GM12878 (cell line): ENCODE results near the gene SMIM20. TPM values are rescaled to one million over a fixed set of nuclear protein-coding genes. Genes with fewer than 3 reads are reported as not detected.

Experiments used
- ATAC-seq: fragments of 200-7000 bp; cut with Tn5 transposase; 3 replicates; pipeline ENCODE4 v1.9.1; 2020; ENCODE audit warnings: mild to moderate bottlenecking, moderate library complexity
- BruUV-seq: library from RNA; stranded (reverse); fragments of 400-500 nt; replicated peaks from 2 replicates; lab custom pipeline; 2021; lab: Mats Ljungman, UMichigan
- CTCF ChIA-PET: fragments of 300-600 bp; sonication (Branson Sonifier 250); formaldehyde crosslinking; extraction: SDS; loops from one replicate; lab custom pipeline; 2021; ENCODE audit warnings: inconsistent platforms; lab: Yijun Ruan, JAX
- POLR2A ChIA-PET: fragments of 350-600 bp; formaldehyde crosslinking; extraction: SDS; loops from one replicate; lab custom pipeline; 2021; ENCODE audit warnings: inconsistent platforms; lab: Charles Lee
- RAD21 ChIA-PET: fragments of 300-600 bp; sonication (Branson Sonifier 250); formaldehyde crosslinking; loops from one replicate; lab custom pipeline; 2023; ENCODE audit warnings: antibody characterized with exemption; ENCODE audit not compliant: unreplicated experiment; lab: Charles Lee
- SMC1A ChIA-PET: fragments of 300-600 bp; sonication (Branson Sonifier 250); formaldehyde crosslinking; loops from one replicate; lab custom pipeline; 2023; ENCODE audit not compliant: unreplicated experiment, uncharacterized antibody; lab: Charles Lee
- DNase-seq: peaks from one replicate; pipeline ENCODE4 v3.0.0-alpha.2; 2011; ENCODE audit warnings: low read depth, low spot score
- FAIRE-seq: peaks from 3 replicates; lab custom pipeline; 2011; peaks lifted over from hg19 to GRCh38; lab: Jason Lieb, UNC
- H2AFZ ChIP-seq: 2 replicates; pipeline ENCODE4 v1.6.0; 2011; ENCODE audit warnings: low read depth, low read length, control low read depth; ENCODE audit not compliant: control insufficient read depth
- H3K27ac ChIP-seq: 2 replicates; pipeline ENCODE4 v1.5.1; 2011; ENCODE audit warnings: control low read depth; ENCODE audit not compliant: control insufficient read depth, insufficient read depth
- H3K27me3 ChIP-seq, 2 experiments: replicated peaks in 1 of 2; 2 replicates each; pipeline versions ENCODE4 v1.6.0 to v1.6.1; 2011; ENCODE audit warnings: low read length in 1 of 2; ENCODE audit not compliant: control insufficient read depth in 2 of 2, insufficient read depth in 2 of 2
- H3K36me3 ChIP-seq, 2 experiments: 2 replicates each; pipeline ENCODE4 v1.5.1; 2011; ENCODE audit warnings: low read length in 1 of 2; ENCODE audit not compliant: control insufficient read depth in 2 of 2, insufficient read depth in 2 of 2
- H3K4me1 ChIP-seq: 2 replicates; pipeline ENCODE4 v1.6.1; 2011; ENCODE audit warnings: mild to moderate bottlenecking, low read length, moderate library complexity, mixed read lengths; ENCODE audit not compliant: control insufficient read depth, insufficient read depth
- H3K4me2 ChIP-seq: 2 replicates; pipeline ENCODE4 v1.6.0; 2011; ENCODE audit warnings: control low read depth; ENCODE audit not compliant: control insufficient read depth, insufficient read depth
- H3K4me3 ChIP-seq: fragments of 200-600 bp; sonication (generic); 2 replicates; pipeline ENCODE4 v1.5.1; 2016
- H3K79me2 ChIP-seq: 2 replicates; pipeline ENCODE4 v1.6.0; 2011; ENCODE audit warnings: low read length; ENCODE audit not compliant: control insufficient read depth, insufficient read depth
- H3K9ac ChIP-seq: 2 replicates; pipeline ENCODE4 v1.8.0; 2011; ENCODE audit warnings: low read length, control low read depth, mixed read lengths; ENCODE audit not compliant: control insufficient read depth, insufficient read depth
- H3K9me3 ChIP-seq: replicated peaks from 3 replicates; pipeline ENCODE4 v1.5.1; 2011; ENCODE audit warnings: mild to moderate bottlenecking, low read length; ENCODE audit not compliant: control insufficient read depth, insufficient read depth
- H4K20me1 ChIP-seq: 2 replicates; pipeline ENCODE4 v1.6.0; 2011; ENCODE audit not compliant: control insufficient read depth, insufficient read depth
- KAT2A ChIP-seq: conservative IDR thresholded peaks from 2 replicates; pipeline ENCODE4 v1.6.1; 2011; ENCODE audit warnings: low read depth, low read length; ENCODE audit not compliant: control insufficient read depth
- LARP7 ChIP-seq: fragments of 450-650 bp; IDR thresholded peaks from 2 replicates; pipeline ENCODE4 v1.6.1; 2017; ENCODE audit warnings: mild to moderate bottlenecking
- MTA2 ChIP-seq: fragments of 450-650 bp; IDR thresholded peaks from 2 replicates; pipeline ENCODE4 v1.6.1; 2016; ENCODE audit warnings: low read depth, mild to moderate bottlenecking, moderate library complexity
- NR2F1 ChIP-seq: fragments of 450-650 bp; conservative IDR thresholded peaks from 2 replicates; pipeline ENCODE4 v1.6.1; 2017; ENCODE audit warnings: mild to moderate bottlenecking
- RUNX3 ChIP-seq: IDR thresholded peaks from 2 replicates; pipeline ENCODE4 v1.6.1; 2012; ENCODE audit warnings: low read length, inconsistent platforms
- SMAD5 ChIP-seq: IDR thresholded peaks from 2 replicates; pipeline ENCODE4 v1.6.1; 2016; ENCODE audit warnings: antibody characterized with exemption, low read depth
- SMARCA5 ChIP-seq: fragments of 450-650 bp; IDR thresholded peaks from 2 replicates; pipeline ENCODE4 v1.6.1; 2017; ENCODE audit warnings: mild to moderate bottlenecking
- SREBF1 ChIP-seq: IDR thresholded peaks from 2 replicates; pipeline ENCODE4 v1.6.1; 2012; ENCODE audit warnings: mild to moderate bottlenecking, low read length
- SUZ12 ChIP-seq: fragments of 200-600 bp; sonication (generic); IDR thresholded peaks from one replicate; pipeline ENCODE4 v1.6.1; 2018; ENCODE audit warnings: antibody characterized with exemption, mild to moderate bottlenecking; ENCODE audit not compliant: unreplicated experiment
- YY1 ChIP-seq: IDR thresholded peaks from 2 replicates; pipeline ENCODE4 v1.6.1; 2011; ENCODE audit warnings: low read depth, mild to moderate bottlenecking, low read length
- ZNF217 ChIP-seq: fragments of 450-650 bp; IDR thresholded peaks from 2 replicates; pipeline ENCODE4 v1.6.1; 2017; ENCODE audit warnings: antibody characterized with exemption, mild to moderate bottlenecking
- ZSCAN29 ChIP-seq: fragments of 450-650 bp; IDR thresholded peaks from 2 replicates; pipeline ENCODE4 v1.6.1; 2017; ENCODE audit warnings: mild to moderate bottlenecking, moderate library complexity
- WGBS: methylation state at CpG from one replicate; pipeline ENCODE4 v1.1.6; 2016; ENCODE audit warnings: low lambda C conversion rate; ENCODE audit not compliant: insufficient replicate concordance, insufficient coverage; ENCODE audit errors: missing lambda C conversion rate; 5-methylcytosine and 5-hydroxymethylcytosine counted together
- in situ Hi-C: fragments of 300-500 bp; cut with MboI; formaldehyde crosslinking; loops from 9 replicates; pipeline ENCODE4 v1.14.3; 2018; ENCODE audit warnings: mixed read lengths
- intact Hi-C: fragments of 100-400 bp; cut with micrococcal nuclease; formaldehyde crosslinking; loops from one replicate; pipeline ENCODE4 v1.14.2; 2022; ENCODE audit not compliant: unreplicated experiment
- polyA plus RNA-seq, 11 experiments: library from polyadenylated mRNA; depleted of rRNA in 4 of 11; unstranded in 6 of 11; stranded (reverse) in 5 of 11; fragments of >200 nt; fragmentation: Nextera tagmentation in 4 of 11; fragmentation: Illumina TruSeq in 1 of 11; extraction: Ambion mirVana in 4 of 11; extraction: Trizol in 1 of 11; gene quantifications; 1 replicate in 1 of 11; 2 replicates in 10 of 11; pipeline versions ENCODE4 v1.2.1 to v1.2.3, GENCODE V29; 2011 to 2016; ENCODE audit warnings: inconsistent platforms in 2 of 11, missing spikeins in 2 of 11, low read depth in 1 of 11
- total RNA-seq, 4 experiments: library from RNA; depleted of rRNA in 3 of 4; stranded (reverse); fragments of >200 nt in 3 of 4; fragmentation: Illumina TruSeq in 1 of 4; extraction: Trizol in 1 of 4; gene quantifications; 2 replicates each; pipeline versions ENCODE4 v1.2.1 to v1.2.3, GENCODE V29; 2013 to 2021
- TF ChIP-seq, protein P1 (sequence below): fragments of 150-350 bp; IDR thresholded peaks from 2 replicates; pipeline ENCODE4 v1.6.1; 2014; ENCODE audit warnings: mild to moderate bottlenecking, low read depth, low read length
- TF ChIP-seq, protein P2 (sequence below): IDR thresholded peaks from 2 replicates; pipeline ENCODE4 v1.6.1; 2011; ENCODE audit warnings: borderline replicate concordance, low read depth, mild to moderate bottlenecking, moderate library complexity, low read length; ENCODE audit not compliant: insufficient read depth, poor library complexity, severe bottlenecking

The SMIM20 gene
- total and polyA plus RNA-seq, 10 of the 15 experiments (the other 5 are each of a cell fraction or from before 2014, with no cell fraction given): 17.3 to 38.0 (median 28.8) TPM

DNA sequence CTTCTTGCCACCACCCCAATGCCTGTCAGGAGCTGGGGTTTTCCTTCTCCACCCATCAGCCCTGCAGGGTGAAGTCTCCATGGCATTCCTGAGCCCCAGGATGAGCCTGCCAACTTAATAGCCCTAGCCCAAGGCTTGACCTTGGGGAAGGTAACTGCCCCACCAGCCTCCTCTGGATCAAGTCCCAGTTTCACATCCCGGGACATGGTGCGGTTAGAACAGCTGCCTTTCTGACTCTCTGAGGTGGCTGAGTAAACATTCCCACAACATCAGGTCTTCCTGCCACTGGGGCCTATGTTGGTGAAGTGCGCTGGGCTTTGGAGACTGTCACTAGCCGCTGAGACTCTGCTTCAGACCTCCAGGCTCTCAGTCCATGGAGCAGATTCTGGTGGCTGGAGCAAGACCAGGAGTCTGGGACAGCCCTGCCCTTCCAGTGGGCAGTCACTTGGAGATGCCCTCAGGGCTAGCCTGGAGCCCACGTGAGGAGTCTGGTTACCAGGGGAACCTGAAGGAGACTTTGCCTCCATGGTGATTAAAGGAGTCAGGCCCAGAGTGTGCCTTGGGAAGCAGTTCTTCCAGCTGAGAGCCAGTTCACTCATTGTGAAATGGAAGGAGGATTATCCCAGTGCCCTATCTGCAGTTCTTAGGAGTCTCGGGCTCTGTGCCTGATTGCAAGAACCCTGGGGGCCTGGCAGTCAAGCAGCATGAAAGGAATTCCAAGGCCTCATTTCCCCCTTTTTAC lies 56.8 kb downstream of the SMIM20 start:
- H4K20me1 ChIP-seq: no peaks in the 10 kb centered on the region
- DNase-seq: no peak
- ChIA-PET CTCF (interaction anchor here (1.3 kb wide), 1 partner anchor 17 kb away, joined by 10 read pairs; no protein-coding TSS in a partner anchor), RAD21 (interaction anchor here (1.0 to 1.4 kb wide), 4 partner anchors 17 to 128 kb away, joined by 4 to 8 read pairs (median 4); no protein-coding TSS in a partner anchor), SMC1A (interaction anchor here (1.1 kb wide), 1 partner anchor 42 kb away, joined by 4 read pairs; no protein-coding TSS in a partner anchor), POLR2A (interaction anchor here (0.5 to 0.9 kb wide), 3 partner anchors 11 to 99 kb away, joined by 4 read pairs; no protein-coding TSS in a partner anchor)
- no peak overlapping the region for H3K27ac ChIP-seq
- 77% methylated on average over 6 of the region's 6 CpGs for WGBS
- H3K36me3 ChIP-seq: no peaks in the 10 kb centered on the region
- TF ChIP-seq YY1 (no peak), KAT2A (no peak)
- intact Hi-C loops: no loop called here
- no peak overlapping the region; the same call in 1 of the 2 replicates for H3K4me2 ChIP-seq
- H3K4me3 ChIP-seq: no peak overlapping the region
- H3K4me1 ChIP-seq: peaks cover 14% of the 10 kb centered on the region
- no TSS peak for BruUV-seq
- no peak overlapping the region for H2AFZ ChIP-seq
- no peaks in the 10 kb centered on the region for H3K9me3 ChIP-seq
- no peak for ATAC-seq
- no peak overlapping the region for H3K9ac ChIP-seq
- no peaks in the 10 kb centered on the region for H3K27me3 ChIP-seq
- in situ Hi-C loops: no loop called here
- no peak for FAIRE-seq
- H3K79me2 ChIP-seq: no peaks in the 10 kb centered on the region

DNA sequence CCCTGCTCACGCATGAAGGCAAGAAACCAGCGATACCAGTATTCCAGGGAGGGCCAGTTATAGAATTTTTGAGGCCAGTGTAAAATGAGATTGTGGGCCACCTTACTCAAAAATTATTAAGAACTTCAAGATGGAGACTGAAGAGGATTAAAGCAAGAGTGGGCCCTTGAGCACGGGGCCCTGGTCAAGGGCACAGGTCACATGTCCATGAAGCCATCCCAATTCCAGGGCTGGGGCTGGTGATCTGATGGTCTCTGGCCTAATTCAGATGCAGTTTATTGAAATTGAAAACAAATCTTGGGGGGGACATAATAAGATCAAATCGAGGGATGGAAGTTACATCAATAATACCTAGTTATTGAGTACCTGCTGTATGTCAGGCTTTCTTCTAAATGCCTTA lies 58.3 kb downstream of the SMIM20 start:
- no peak overlapping the region for H3K4me3 ChIP-seq
- ATAC-seq: no peak
- H3K27me3 ChIP-seq: no peaks in the 10 kb centered on the region
- in situ Hi-C loops (no loop called here), intact Hi-C loops (no loop called here)
- H4K20me1 ChIP-seq: no peaks in the 10 kb centered on the region
- no peak for FAIRE-seq
- H3K4me2 ChIP-seq: no peak overlapping the region
- RAD21 ChIA-PET: interaction anchor here (1.1 kb wide), 1 partner anchor 14 kb away, joined by 3 read pairs; no protein-coding TSS in a partner anchor
- CTCF ChIA-PET: interaction anchor here (0.7 to 1.6 kb wide), 2 partner anchors 15 to 46 kb away, joined by 3 to 7 read pairs; no protein-coding TSS in a partner anchor
- no TSS peak for BruUV-seq
- H3K36me3 ChIP-seq: no peaks in the 10 kb centered on the region
- H2AFZ ChIP-seq: no peak overlapping the region
- no peaks in the 10 kb centered on the region for H3K79me2 ChIP-seq
- H3K4me1 ChIP-seq: peaks cover 14% of the 10 kb centered on the region
- no peak overlapping the region for H3K27ac ChIP-seq
- 36% methylated on average over 4 of the region's 4 CpGs for WGBS
- SMC1A ChIA-PET: interaction anchor here (0.6 to 1.2 kb wide), 2 partner anchors 103 to 236 kb away, joined by 3 read pairs; no protein-coding TSS in a partner anchor
- H3K9me3 ChIP-seq: no peaks in the 10 kb centered on the region
- no peak overlapping the region for H3K9ac ChIP-seq
- DNase-seq: no peak
- POLR2A ChIA-PET: no interaction called here
- TF ChIP-seq SMARCA5: no peak
- TF ChIP-seq MTA2: no peak
- TF ChIP-seq LARP7: no peak
- TF ChIP-seq, protein P1, sequence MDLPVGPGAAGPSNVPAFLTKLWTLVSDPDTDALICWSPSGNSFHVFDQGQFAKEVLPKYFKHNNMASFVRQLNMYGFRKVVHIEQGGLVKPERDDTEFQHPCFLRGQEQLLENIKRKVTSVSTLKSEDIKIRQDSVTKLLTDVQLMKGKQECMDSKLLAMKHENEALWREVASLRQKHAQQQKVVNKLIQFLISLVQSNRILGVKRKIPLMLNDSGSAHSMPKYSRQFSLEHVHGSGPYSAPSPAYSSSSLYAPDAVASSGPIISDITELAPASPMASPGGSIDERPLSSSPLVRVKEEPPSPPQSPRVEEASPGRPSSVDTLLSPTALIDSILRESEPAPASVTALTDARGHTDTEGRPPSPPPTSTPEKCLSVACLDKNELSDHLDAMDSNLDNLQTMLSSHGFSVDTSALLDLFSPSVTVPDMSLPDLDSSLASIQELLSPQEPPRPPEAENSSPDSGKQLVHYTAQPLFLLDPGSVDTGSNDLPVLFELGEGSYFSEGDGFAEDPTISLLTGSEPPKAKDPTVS: no peak
- TF ChIP-seq SREBF1: no peak
- no peak for TF ChIP-seq SUZ12
- no peak for TF ChIP-seq RUNX3
- no peak for TF ChIP-seq ZNF217
- no peak for TF ChIP-seq NR2F1
- TF ChIP-seq, protein P2, sequence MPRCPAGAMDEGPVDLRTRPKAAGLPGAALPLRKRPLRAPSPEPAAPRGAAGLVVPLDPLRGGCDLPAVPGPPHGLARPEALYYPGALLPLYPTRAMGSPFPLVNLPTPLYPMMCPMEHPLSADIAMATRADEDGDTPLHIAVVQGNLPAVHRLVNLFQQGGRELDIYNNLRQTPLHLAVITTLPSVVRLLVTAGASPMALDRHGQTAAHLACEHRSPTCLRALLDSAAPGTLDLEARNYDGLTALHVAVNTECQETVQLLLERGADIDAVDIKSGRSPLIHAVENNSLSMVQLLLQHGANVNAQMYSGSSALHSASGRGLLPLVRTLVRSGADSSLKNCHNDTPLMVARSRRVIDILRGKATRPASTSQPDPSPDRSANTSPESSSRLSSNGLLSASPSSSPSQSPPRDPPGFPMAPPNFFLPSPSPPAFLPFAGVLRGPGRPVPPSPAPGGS: no peak
- TF ChIP-seq ZSCAN29: no peak
- TF ChIP-seq SMAD5: no peak
